WTC11 (cell line): ENCODE data around the gene HSPA4.

Experiments used
- ELF4 ChIP-seq: sonication (generic); formaldehyde crosslinking; IDR thresholded peaks from 2 replicates; pipeline ENCODE4 v1.8.1; 2022; ENCODE audit warnings: low read depth, mild to moderate bottlenecking, moderate library complexity, missing genetic modification reagents
- ZBTB21 ChIP-seq: sonication (generic); formaldehyde crosslinking; IDR thresholded peaks from 2 replicates; pipeline ENCODE4 v1.8.1; 2023; ENCODE audit warnings: mild to moderate bottlenecking, missing genetic modification reagents, borderline replicate concordance
- TF ChIP-seq, protein P1 (sequence below): sonication (generic); formaldehyde crosslinking; IDR thresholded peaks from 2 replicates; pipeline ENCODE4 v1.8.1; 2023; ENCODE audit warnings: mild to moderate bottlenecking, missing genetic modification reagents
- TF ChIP-seq, protein P2 (sequence below): fragments of 200-600 bp; IDR thresholded peaks from 2 replicates; pipeline ENCODE4 v1.8.0; 2022; ENCODE audit warnings: antibody characterized with exemption
- TF ChIP-seq, protein P3 (sequence below): sonication (generic); formaldehyde crosslinking; conservative IDR thresholded peaks from 2 replicates; pipeline ENCODE4 v1.8.1; 2022; ENCODE audit warnings: mild to moderate bottlenecking, missing genetic modification reagents
- TF ChIP-seq, protein P4 (sequence below): sonication (generic); formaldehyde crosslinking; IDR thresholded peaks from 2 replicates; pipeline ENCODE4 v1.8.1; 2023; ENCODE audit warnings: mild to moderate bottlenecking, missing genetic modification reagents, borderline replicate concordance

DNA sequence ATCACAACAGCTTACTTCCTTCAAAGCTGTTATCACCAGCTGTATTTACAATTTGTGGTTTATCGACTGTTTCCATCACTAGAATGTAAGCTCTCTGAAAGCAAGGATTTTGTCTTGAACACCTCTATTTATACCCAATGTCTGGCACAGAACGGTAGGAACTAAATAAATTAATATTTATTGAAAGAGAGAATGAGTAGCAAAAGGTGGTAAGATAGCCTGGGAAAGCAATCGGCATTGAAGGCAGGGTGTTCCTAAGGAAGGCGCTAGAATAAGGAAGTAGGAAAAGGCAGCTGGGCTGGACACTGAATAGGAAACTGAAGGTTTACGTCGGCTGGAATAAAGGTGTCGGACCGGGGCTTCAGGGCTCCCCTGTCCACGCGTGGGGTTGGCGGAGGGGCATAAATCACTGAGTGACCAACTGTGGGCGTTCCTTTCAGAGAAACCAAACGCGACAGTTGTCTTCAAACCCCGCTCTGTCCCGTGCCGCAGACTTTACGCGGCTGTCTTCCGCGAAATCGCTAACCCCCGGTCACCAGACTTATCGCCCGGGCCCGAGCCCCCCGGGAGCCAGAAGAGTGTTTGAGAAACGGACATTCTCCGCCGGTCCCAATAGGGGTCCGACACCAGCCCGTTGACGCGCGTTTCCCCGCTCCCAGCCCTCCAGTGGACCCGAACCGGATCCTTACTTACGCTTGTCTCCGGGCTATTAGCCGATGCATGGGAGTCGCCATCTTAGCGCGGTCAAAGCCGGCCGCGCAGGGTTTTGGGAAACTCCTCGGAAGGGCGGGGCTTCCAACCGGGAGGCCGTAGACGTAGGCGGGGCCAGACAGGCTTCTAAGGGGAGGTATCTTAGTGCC lies 25.8 kb upstream of the HSPA4 start, which contains the start of gene ZCCHC10:
- TF ChIP-seq, protein P1, sequence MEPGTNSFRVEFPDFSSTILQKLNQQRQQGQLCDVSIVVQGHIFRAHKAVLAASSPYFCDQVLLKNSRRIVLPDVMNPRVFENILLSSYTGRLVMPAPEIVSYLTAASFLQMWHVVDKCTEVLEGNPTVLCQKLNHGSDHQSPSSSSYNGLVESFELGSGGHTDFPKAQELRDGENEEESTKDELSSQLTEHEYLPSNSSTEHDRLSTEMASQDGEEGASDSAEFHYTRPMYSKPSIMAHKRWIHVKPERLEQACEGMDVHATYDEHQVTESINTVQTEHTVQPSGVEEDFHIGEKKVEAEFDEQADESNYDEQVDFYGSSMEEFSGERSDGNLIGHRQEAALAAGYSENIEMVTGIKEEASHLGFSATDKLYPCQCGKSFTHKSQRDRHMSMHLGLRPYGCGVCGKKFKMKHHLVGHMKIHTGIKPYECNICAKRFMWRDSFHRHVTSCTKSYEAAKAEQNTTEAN (CRISPR knock-in tag) = no peak
- no peak for TF ChIP-seq ZBTB21 (CRISPR knock-in tag)
- TF ChIP-seq, protein P2, sequence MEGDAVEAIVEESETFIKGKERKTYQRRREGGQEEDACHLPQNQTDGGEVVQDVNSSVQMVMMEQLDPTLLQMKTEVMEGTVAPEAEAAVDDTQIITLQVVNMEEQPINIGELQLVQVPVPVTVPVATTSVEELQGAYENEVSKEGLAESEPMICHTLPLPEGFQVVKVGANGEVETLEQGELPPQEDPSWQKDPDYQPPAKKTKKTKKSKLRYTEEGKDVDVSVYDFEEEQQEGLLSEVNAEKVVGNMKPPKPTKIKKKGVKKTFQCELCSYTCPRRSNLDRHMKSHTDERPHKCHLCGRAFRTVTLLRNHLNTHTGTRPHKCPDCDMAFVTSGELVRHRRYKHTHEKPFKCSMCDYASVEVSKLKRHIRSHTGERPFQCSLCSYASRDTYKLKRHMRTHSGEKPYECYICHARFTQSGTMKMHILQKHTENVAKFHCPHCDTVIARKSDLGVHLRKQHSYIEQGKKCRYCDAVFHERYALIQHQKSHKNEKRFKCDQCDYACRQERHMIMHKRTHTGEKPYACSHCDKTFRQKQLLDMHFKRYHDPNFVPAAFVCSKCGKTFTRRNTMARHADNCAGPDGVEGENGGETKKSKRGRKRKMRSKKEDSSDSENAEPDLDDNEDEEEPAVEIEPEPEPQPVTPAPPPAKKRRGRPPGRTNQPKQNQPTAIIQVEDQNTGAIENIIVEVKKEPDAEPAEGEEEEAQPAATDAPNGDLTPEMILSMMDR = no peak
- TF ChIP-seq, protein P3, sequence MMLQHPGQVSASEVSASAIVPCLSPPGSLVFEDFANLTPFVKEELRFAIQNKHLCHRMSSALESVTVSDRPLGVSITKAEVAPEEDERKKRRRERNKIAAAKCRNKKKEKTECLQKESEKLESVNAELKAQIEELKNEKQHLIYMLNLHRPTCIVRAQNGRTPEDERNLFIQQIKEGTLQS = no peak
- TF ChIP-seq, protein P4, sequence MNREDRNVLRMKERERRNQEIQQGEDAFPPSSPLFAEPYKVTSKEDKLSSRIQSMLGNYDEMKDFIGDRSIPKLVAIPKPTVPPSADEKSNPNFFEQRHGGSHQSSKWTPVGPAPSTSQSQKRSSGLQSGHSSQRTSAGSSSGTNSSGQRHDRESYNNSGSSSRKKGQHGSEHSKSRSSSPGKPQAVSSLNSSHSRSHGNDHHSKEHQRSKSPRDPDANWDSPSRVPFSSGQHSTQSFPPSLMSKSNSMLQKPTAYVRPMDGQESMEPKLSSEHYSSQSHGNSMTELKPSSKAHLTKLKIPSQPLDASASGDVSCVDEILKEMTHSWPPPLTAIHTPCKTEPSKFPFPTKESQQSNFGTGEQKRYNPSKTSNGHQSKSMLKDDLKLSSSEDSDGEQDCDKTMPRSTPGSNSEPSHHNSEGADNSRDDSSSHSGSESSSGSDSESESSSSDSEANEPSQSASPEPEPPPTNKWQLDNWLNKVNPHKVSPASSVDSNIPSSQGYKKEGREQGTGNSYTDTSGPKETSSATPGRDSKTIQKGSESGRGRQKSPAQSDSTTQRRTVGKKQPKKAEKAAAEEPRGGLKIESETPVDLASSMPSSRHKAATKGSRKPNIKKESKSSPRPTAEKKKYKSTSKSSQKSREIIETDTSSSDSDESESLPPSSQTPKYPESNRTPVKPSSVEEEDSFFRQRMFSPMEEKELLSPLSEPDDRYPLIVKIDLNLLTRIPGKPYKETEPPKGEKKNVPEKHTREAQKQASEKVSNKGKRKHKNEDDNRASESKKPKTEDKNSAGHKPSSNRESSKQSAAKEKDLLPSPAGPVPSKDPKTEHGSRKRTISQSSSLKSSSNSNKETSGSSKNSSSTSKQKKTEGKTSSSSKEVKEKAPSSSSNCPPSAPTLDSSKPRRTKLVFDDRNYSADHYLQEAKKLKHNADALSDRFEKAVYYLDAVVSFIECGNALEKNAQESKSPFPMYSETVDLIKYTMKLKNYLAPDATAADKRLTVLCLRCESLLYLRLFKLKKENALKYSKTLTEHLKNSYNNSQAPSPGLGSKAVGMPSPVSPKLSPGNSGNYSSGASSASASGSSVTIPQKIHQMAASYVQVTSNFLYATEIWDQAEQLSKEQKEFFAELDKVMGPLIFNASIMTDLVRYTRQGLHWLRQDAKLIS = no peak
- TF ChIP-seq ELF4 (CRISPR knock-in tag) = no peak
